MM.1S (cell line): ENCODE data around the gene LARGE1.

Source experiments
- DNase-seq: peaks from one replicate; pipeline ENCODE4 v3.0.0-alpha.2; 2015
- H2AFZ ChIP-seq: fragments of 300-600 bp; sonication (generic); 2 replicates; pipeline ENCODE4 v1.6.0; 2016; ENCODE audit warnings: antibody characterized with exemption, low read length
- H3F3A ChIP-seq: fragments of 300-600 bp; sonication (generic); 2 replicates; pipeline ENCODE4 v1.6.1; 2016; ENCODE audit warnings: mild to moderate bottlenecking, antibody characterized with exemption, low read length, moderate library complexity, mixed read lengths; ENCODE audit not compliant: insufficient read depth
- H3K27ac ChIP-seq: fragments of 300-600 bp; sonication (generic); 2 replicates; pipeline ENCODE4 v1.5.1; 2016; ENCODE audit warnings: mild to moderate bottlenecking, low read length
- H3K27me3 ChIP-seq: fragments of 300-600 bp; sonication (generic); replicated peaks from 2 replicates; pipeline ENCODE4 v1.6.0; 2016; ENCODE audit warnings: low read length; ENCODE audit not compliant: insufficient read depth
- H3K36me3 ChIP-seq: fragments of 300-600 bp; sonication (generic); replicated peaks from 2 replicates; pipeline ENCODE4 v1.6.1; 2016; ENCODE audit warnings: mild to moderate bottlenecking, low read length, mixed read lengths; ENCODE audit not compliant: insufficient read depth
- H3K4me1 ChIP-seq: fragments of 300-600 bp; sonication (generic); 2 replicates; pipeline ENCODE4 v1.6.1; 2016; ENCODE audit warnings: low read length, mixed read lengths
- H3K4me2 ChIP-seq: fragments of 300-600 bp; sonication (generic); 2 replicates; pipeline ENCODE4 v1.6.0; 2016; ENCODE audit warnings: low read depth, low read length
- H3K4me3 ChIP-seq: fragments of 300-600 bp; sonication (generic); 2 replicates; pipeline ENCODE4 v1.5.1; 2016; ENCODE audit warnings: low read length, mixed read lengths
- H3K79me2 ChIP-seq: fragments of 300-600 bp; sonication (generic); 2 replicates; pipeline ENCODE4 v1.6.1; 2016; ENCODE audit warnings: mixed run types, low read length, mixed read lengths
- H3K9ac ChIP-seq: fragments of 300-600 bp; sonication (generic); 2 replicates; pipeline ENCODE4 v1.6.1; 2016; ENCODE audit warnings: low read length, mixed read lengths
- H3K9me2 ChIP-seq: fragments of 300-600 bp; sonication (generic); replicated peaks from 2 replicates; pipeline ENCODE4 v1.6.1; 2016; ENCODE audit warnings: mild to moderate bottlenecking, low read length, mixed read lengths; ENCODE audit not compliant: insufficient read depth
- H3K9me3 ChIP-seq: fragments of 300-600 bp; sonication (generic); replicated peaks from 2 replicates; pipeline ENCODE4 v1.6.1; 2016; ENCODE audit warnings: mild to moderate bottlenecking, low read length, mixed read lengths; ENCODE audit not compliant: insufficient read depth
- H4K20me1 ChIP-seq: fragments of 300-600 bp; sonication (generic); 2 replicates; pipeline ENCODE4 v1.6.1; 2016; ENCODE audit warnings: mild to moderate bottlenecking, low read length, moderate library complexity, mixed read lengths; ENCODE audit not compliant: insufficient read depth
- EZH2 ChIP-seq: fragments of 300-600 bp; sonication (generic); optimal IDR thresholded peaks from 2 replicates; pipeline ENCODE3; 2017; ENCODE audit warnings: low read depth, mild to moderate bottlenecking, antibody characterized with exemption, low read length, mixed read lengths
- EZH2phosphoT487 ChIP-seq: fragments of 300-600 bp; sonication (generic); IDR thresholded peaks from 2 replicates; pipeline ENCODE4 v1.6.1; 2018; ENCODE audit warnings: antibody characterized with exemption, low read length
- TF ChIP-seq, protein P1 (sequence below): fragments of 300-600 bp; sonication (generic); IDR thresholded peaks from 2 replicates; pipeline ENCODE4 v1.5.1; 2016; ENCODE audit warnings: antibody characterized with exemption, low read length, mixed read lengths

LARGE1 gene

DNA sequence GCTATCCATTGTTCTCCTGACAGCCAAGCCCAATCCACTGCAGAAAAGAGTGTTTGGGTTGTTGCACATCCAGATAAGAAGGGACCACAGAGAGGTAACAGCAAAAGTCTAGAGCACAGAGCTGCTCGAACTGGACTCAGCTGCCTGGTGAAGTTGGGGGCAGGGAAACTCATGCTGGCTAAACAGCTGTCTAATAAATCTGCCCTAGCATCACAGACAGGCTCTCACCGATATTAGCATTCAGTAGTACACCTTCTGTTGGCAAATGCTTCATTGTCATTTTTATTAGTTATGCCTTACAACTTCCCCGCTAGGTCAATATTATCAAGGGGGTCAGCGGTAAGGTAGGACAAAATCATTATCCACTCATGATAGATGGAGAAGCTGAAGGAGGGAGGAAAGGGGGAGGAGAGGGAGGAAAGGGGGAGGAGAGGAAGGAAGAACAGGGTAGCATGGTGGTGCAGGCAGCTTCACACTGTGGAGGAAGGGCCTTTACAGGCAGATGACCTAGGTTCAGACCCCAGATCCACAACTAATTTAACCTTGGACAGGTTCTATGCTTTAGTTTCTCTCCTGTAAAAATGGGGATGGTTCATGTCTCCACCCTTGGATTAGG lies 102.7 kb downstream of the LARGE1 start:
- no peak overlapping the region for H3K9ac ChIP-seq
- no peaks in the 10 kb centered on the region for H3K9me2 ChIP-seq
- H4K20me1 ChIP-seq = no peaks in the 10 kb centered on the region
- H3K4me1 ChIP-seq = no peaks in the 10 kb centered on the region
- no peak overlapping the region for H3K4me2 ChIP-seq
- no peaks in the 10 kb centered on the region for H3K9me3 ChIP-seq
- no peaks in the 10 kb centered on the region for H3K27me3 ChIP-seq
- TF ChIP-seq EZH2 (no peak), EZH2phosphoT487 (no peak)
- TF ChIP-seq, protein P1, sequence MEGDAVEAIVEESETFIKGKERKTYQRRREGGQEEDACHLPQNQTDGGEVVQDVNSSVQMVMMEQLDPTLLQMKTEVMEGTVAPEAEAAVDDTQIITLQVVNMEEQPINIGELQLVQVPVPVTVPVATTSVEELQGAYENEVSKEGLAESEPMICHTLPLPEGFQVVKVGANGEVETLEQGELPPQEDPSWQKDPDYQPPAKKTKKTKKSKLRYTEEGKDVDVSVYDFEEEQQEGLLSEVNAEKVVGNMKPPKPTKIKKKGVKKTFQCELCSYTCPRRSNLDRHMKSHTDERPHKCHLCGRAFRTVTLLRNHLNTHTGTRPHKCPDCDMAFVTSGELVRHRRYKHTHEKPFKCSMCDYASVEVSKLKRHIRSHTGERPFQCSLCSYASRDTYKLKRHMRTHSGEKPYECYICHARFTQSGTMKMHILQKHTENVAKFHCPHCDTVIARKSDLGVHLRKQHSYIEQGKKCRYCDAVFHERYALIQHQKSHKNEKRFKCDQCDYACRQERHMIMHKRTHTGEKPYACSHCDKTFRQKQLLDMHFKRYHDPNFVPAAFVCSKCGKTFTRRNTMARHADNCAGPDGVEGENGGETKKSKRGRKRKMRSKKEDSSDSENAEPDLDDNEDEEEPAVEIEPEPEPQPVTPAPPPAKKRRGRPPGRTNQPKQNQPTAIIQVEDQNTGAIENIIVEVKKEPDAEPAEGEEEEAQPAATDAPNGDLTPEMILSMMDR = no peak
- no peaks in the 10 kb centered on the region for H3F3A ChIP-seq
- H3K27ac ChIP-seq = no peak overlapping the region
- H2AFZ ChIP-seq = no peak overlapping the region
- no peak overlapping the region for H3K4me3 ChIP-seq
- no peak for DNase-seq
- peaks cover 62% of the 10 kb centered on the region for H3K79me2 ChIP-seq
- no peaks in the 10 kb centered on the region for H3K36me3 ChIP-seq

DNA sequence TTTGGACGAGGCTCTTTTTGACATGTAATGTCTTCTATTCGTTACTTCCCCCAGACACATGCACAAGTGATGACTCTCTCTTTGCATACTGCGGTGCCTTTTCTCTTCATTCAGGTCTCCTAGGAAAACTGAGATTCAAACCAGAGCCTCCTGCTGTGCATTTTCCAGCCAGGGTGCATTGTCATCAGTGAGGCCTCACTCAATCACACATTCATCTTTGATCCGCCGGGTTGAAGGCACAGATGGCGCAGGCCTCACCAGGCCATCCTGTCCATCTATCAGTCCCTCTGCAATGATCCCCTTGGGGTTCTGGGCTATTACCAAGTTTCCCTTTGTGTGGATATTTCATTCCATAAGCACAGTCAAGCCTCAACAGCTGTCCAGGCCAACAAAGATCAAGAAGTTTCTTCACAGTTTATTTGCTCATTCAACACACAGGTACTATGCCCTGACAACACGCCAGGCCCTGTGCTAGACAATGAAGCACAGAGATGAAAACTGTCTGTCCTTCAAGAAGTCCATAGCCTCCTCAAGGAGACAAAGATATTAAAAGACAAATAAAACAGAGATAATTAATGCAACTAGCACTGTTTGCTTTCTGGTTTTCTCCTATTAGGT lies 107.8 kb downstream of the LARGE1 start:
- Histone ChIP-seq H3K27ac (no peak overlapping the region), H3K36me3 (no peaks in the 10 kb centered on the region), H2AFZ (no peak overlapping the region), H3K4me2 (no peak overlapping the region), H3K9me2 (no peaks in the 10 kb centered on the region), H4K20me1 (no peaks in the 10 kb centered on the region), H3K9me3 (no peaks in the 10 kb centered on the region), H3F3A (no peaks in the 10 kb centered on the region), H3K4me1 (peaks cover 8% of the 10 kb centered on the region), H3K4me3 (no peak overlapping the region), H3K79me2 (peaks cover 86% of the 10 kb centered on the region), H3K27me3 (no peaks in the 10 kb centered on the region), H3K9ac (no peak overlapping the region)
- TF ChIP-seq EZH2 (no peak), EZH2phosphoT487 (no peak)
- TF ChIP-seq, protein P1 = no peak
- DNase-seq = no peak

DNA sequence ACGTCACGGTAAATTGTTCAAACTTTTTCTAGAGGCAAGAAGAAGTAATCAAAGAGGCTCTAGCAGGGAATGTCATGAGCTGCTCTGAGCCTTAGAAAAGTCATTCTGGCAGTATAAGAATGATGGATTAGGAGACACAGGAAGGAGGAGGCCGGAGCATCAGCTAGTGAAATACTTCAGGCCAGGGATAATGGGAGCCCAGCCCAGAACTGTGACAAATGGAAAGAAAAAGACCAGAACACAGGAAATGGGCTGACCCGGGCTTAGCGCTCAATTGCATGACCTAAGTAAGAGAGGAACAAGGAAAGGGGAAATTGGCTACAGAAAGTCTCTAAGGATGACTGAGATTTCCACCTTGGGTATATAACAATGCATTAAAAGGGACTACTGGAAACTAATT lies 108.6 kb downstream of the LARGE1 start:
- DNase-seq = no peak
- no peak overlapping the region for H3K4me3 ChIP-seq
- no peak overlapping the region for H3K4me2 ChIP-seq
- peaks cover 16% of the 10 kb centered on the region for H3K4me1 ChIP-seq
- H3F3A ChIP-seq = no peaks in the 10 kb centered on the region
- no peaks in the 10 kb centered on the region for H4K20me1 ChIP-seq
- H3K27ac ChIP-seq = no peak overlapping the region
- no peaks in the 10 kb centered on the region for H3K9me3 ChIP-seq
- peaks cover 93% of the 10 kb centered on the region for H3K79me2 ChIP-seq
- no peak overlapping the region for H3K9ac ChIP-seq
- no peaks in the 10 kb centered on the region for H3K36me3 ChIP-seq
- H3K27me3 ChIP-seq = no peaks in the 10 kb centered on the region
- no peaks in the 10 kb centered on the region for H3K9me2 ChIP-seq
- TF ChIP-seq, protein P1 = no peak
- no peak for TF ChIP-seq EZH2phosphoT487
- TF ChIP-seq EZH2 = no peak
- no peak overlapping the region for H2AFZ ChIP-seq
